Measurements from ENCODE around the gene MVB12B. TPM values are rescaled to one million over a fixed set of nuclear protein-coding genes. Genes with fewer than 3 reads are reported as not detected.

Gene MVB12B
- total RNA-seq, 1 experiment from 2014 or later: 9.4 TPM

DNA sequence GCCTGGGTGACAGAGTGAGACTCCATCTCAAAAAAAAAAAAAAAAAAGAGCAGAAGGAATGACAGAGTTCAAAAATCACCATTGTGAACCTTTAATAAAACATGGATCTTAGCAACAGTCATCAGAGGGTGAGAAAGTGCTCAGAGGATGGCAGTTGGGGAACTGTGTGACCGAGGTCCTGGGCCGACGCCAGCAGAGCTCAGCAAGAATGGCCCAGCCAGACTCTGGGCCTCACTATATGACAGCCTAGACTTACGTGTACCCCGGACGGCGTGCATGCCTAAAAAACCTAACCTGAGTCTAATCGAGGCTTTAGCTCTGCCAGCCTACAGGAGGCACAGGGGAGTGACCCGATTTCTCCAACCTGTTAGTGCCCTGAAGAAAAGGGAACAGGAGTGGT lies 64.3 kb downstream of the MVB12B start:
- H3K27me3 ChIP-seq (ENCODE audit: control insufficient read depth, insufficient read depth, low read length): no peaks in the 10 kb centered on the region
- H3K4me1 ChIP-seq (ENCODE audit: control insufficient read depth, insufficient read depth, low read length): no peaks in the 10 kb centered on the region
- no peak overlapping the region for H3K27ac ChIP-seq (ENCODE audit: low read length)
- ChIA-PET CTCF (no interaction called here), POLR2A (no interaction called here)
- intact Hi-C loops (cut with micrococcal nuclease; ENCODE audit: unreplicated experiment) (no loop called here), in situ Hi-C loops (cut with HindIII; ENCODE audit: low pct_unique_long_range_greater_than_20kb, low sequenced_read_pairs) (no loop called here)
- DNase-seq (ENCODE audit: low read depth, low spot score): no peak
- H3K4me3 ChIP-seq (ENCODE audit: low read depth in 2 of 2, low read length in 2 of 2): no peak overlapping the region
- no peaks in the 10 kb centered on the region for H3K36me3 ChIP-seq (ENCODE audit: control insufficient read depth, insufficient read depth, low read length)
- BruUV-seq (replicated peaks): no TSS peak
- H3K9me3 ChIP-seq (ENCODE audit: control insufficient read depth, insufficient read depth, low read depth, low read length): no peaks in the 10 kb centered on the region
- ATAC-seq: no peak
- TF ChIP-seq TCF7L2 (IDR thresholded peaks at IDR 0.05; ENCODE audit: low read depth, low read length) (no peak), CTCF (IDR thresholded peaks at IDR 0.05) (no peak), SIN3A (IDR thresholded peaks at IDR 0.05; ENCODE audit: borderline replicate concordance, insufficient read depth, low read depth, low read length) (no peak), POLR2AphosphoS5 (IDR thresholded peaks at IDR 0.05; ENCODE audit: low read depth, low read length) (no peak)
- TF ChIP-seq, protein P1, sequence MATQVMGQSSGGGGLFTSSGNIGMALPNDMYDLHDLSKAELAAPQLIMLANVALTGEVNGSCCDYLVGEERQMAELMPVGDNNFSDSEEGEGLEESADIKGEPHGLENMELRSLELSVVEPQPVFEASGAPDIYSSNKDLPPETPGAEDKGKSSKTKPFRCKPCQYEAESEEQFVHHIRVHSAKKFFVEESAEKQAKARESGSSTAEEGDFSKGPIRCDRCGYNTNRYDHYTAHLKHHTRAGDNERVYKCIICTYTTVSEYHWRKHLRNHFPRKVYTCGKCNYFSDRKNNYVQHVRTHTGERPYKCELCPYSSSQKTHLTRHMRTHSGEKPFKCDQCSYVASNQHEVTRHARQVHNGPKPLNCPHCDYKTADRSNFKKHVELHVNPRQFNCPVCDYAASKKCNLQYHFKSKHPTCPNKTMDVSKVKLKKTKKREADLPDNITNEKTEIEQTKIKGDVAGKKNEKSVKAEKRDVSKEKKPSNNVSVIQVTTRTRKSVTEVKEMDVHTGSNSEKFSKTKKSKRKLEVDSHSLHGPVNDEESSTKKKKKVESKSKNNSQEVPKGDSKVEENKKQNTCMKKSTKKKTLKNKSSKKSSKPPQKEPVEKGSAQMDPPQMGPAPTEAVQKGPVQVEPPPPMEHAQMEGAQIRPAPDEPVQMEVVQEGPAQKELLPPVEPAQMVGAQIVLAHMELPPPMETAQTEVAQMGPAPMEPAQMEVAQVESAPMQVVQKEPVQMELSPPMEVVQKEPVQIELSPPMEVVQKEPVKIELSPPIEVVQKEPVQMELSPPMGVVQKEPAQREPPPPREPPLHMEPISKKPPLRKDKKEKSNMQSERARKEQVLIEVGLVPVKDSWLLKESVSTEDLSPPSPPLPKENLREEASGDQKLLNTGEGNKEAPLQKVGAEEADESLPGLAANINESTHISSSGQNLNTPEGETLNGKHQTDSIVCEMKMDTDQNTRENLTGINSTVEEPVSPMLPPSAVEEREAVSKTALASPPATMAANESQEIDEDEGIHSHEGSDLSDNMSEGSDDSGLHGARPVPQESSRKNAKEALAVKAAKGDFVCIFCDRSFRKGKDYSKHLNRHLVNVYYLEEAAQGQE (IDR thresholded peaks at IDR 0.05; ENCODE audit: insufficient read depth in 1 of 2, low read depth in 2 of 2, low read length in 1 of 2): no peak

- POLR2A ChIA-PET: no interaction called here
- Histone ChIP-seq H3K9me3 (ENCODE audit: control insufficient read depth, insufficient read depth, low read depth, low read length) (no peaks in the 10 kb centered on the region), H3K36me3 (ENCODE audit: control insufficient read depth, insufficient read depth, low read length) (no peaks in the 10 kb centered on the region), H3K27me3 (ENCODE audit: control insufficient read depth, insufficient read depth, low read length) (no peaks in the 10 kb centered on the region), H3K4me1 (ENCODE audit: control insufficient read depth, insufficient read depth, low read length) (no peaks in the 10 kb centered on the region), H3K27ac (ENCODE audit: low read length) (no peak overlapping the region), H3K4me3 (ENCODE audit: low read depth in 2 of 2, low read length in 2 of 2) (no peak overlapping the region)
- no TSS peak for BruUV-seq (replicated peaks)
- intact Hi-C loops (cut with micrococcal nuclease; ENCODE audit: unreplicated experiment): no loop called here
- ATAC-seq: no peak
- CTCF ChIA-PET: no interaction called here
- TF ChIP-seq SIN3A (IDR thresholded peaks at IDR 0.05; ENCODE audit: borderline replicate concordance, insufficient read depth, low read depth, low read length) (no peak), CTCF (IDR thresholded peaks at IDR 0.05) (no peak), POLR2AphosphoS5 (IDR thresholded peaks at IDR 0.05; ENCODE audit: low read depth, low read length) (no peak), TCF7L2 (IDR thresholded peaks at IDR 0.05; ENCODE audit: low read depth, low read length) (no peak)
- TF ChIP-seq, protein P1 (IDR thresholded peaks at IDR 0.05; ENCODE audit: insufficient read depth in 1 of 2, low read depth in 2 of 2, low read length in 1 of 2): no peak
- in situ Hi-C loops (cut with HindIII; ENCODE audit: low pct_unique_long_range_greater_than_20kb, low sequenced_read_pairs): no loop called here
- DNase-seq (ENCODE audit: low read depth, low spot score): no peak
Measured at GRCh38 chr9:126391713-126392661, 65.4 kb downstream of the MVB12B start.
